IPS-18c (cell line): ENCODE data around the gene TLR6.
"Not testable (repeated sequence)": the region's sequence is repeated elsewhere in the genome, so short reads cannot be mapped to it uniquely, and the experiment has no call there.

ENCODE experiments used
- H3K4me3 ChIP-seq: 2 replicates; pipeline ENCODE4 v1.7.0; 2013; ENCODE audit warnings: low read depth, mild to moderate bottlenecking, low read length, moderate library complexity; ENCODE audit not compliant: insufficient read depth
- H3K9me3 ChIP-seq: one replicate; pipeline ENCODE4 v1.6.1; 2013; ENCODE audit warnings: mild to moderate bottlenecking, low read length, moderate library complexity; ENCODE audit not compliant: control insufficient read depth, insufficient read depth

Gene TLR6

DNA sequence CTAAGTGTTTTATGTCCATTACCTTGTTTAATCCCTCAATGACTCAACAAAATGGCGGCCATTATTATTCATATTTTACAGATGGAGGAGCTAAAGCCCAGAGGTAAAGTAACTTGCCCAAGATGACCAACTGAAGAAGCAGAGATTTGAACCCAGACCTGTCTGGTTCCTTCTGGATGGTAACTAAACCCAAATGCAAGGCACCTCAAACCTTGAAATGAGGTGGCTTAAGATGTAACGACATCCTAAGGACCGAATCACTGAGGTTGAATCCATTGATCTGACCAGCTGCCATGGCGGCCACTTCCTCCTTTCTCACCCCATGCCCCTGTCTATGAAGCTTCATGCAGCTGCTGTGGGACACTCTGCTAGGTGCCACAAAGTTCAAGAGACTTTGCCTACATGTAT, 74.8 kb downstream of the TLR6 start:
- Histone ChIP-seq H3K4me3 (no peak overlapping the region), H3K9me3 (no peaks in the 10 kb centered on the region)

DNA sequence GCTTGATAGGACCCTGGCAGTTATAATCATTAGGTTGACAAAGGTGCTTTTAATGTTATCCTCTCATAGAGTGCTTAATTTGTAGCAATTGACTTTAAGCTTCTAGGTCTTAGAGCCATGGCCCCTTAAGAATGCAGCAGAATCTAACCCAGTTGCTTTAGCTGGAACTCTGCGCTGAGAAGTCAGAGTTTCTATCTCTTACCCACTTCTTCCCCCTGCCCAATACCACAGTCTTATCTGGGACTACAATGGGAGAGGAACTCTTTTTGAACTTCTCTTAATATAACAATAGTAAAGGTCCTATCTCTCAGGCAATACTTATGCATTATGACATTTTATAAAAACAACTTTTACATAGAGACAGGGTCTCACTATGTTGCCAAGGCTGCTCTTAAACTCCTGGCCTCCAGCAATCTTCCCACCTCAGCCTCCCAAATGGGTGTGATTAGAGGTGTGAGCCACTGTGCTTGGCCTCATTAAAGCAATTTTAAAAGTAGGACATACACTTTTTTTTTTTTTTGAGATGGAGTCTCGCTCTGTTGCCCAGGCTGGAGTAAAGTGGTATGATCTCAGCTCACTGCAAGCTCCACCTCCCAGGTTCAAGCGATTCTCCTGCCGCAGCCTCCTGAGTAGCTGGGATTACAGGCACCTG, 75.7 kb downstream of the TLR6 start:
- no peaks in the 10 kb centered on the region for H3K9me3 ChIP-seq
- H3K4me3 ChIP-seq, result no peak overlapping the region

GRCh38 chr4:38779790-38780189, 76.8 kb downstream of the TLR6 start:
- Histone ChIP-seq H3K4me3 (no peak overlapping the region), H3K9me3 (no peaks in the 10 kb centered on the region)

GRCh38 chr4:38777925-38778324, 78.7 kb downstream of the TLR6 start:
- H3K9me3 ChIP-seq, H3K4me3 ChIP-seq: not testable (repeated sequence)

- no peak overlapping the region for H3K4me3 ChIP-seq
- H3K9me3 ChIP-seq, result no peaks in the 10 kb centered on the region
Observed at GRCh38 chr4:38775326-38775725, 81.3 kb downstream of the TLR6 start.

GRCh38 chr4:38774181-38774955, 82.2 kb downstream of the TLR6 start:
- Histone ChIP-seq H3K9me3 (no peaks in the 10 kb centered on the region), H3K4me3 (no peak overlapping the region)
